Prostate gland (tissue), 2 donors: Measurements from ENCODE around the gene RNF10.

Experiments used
- CTCF ChIP-seq, 4 experiments: fragments of 200-600 bp in 2 of 4; fragments of 450-650 bp in 2 of 4; sonication (generic) in 2 of 4; IDR thresholded peaks; 1 replicate in 3 of 4; 2 replicates in 1 of 4; pipeline ENCODE4 v1.5.1; 2016 to 2019; ENCODE audit warnings: antibody characterized with exemption in 4 of 4, mild to moderate bottlenecking in 2 of 4, moderate library complexity in 2 of 4
- POLR2A ChIP-seq: fragments of 450-650 bp; IDR thresholded peaks from one replicate; pipeline ENCODE4 v1.6.1; 2016; ENCODE audit warnings: antibody characterized with exemption, mild to moderate bottlenecking

- no peak for TF ChIP-seq CTCF (IDR thresholded peaks at IDR 0.05)
- no peak for TF ChIP-seq POLR2A
These were observed 8.0 kb downstream of the RNF10 start for GRCh38 chr12:120542166-120542565.
